Astrocyte of the spinal cord (primary cell): ENCODE results near the gene RAPGEF5.

ENCODE experiments used
- DNase-seq: peaks from one replicate; pipeline ENCODE4 v3.0.0; 2011; ENCODE audit warnings: low read depth, low spot score
- H3K4me3 ChIP-seq: 2 replicates; pipeline ENCODE4 v1.5.1; 2011; ENCODE audit warnings: low read depth, mild to moderate bottlenecking, low read length, moderate library complexity
- in situ Hi-C: cut with HindIII; loops from 2 replicates; pipeline ENCODE4 v1.10.0; 2017; ENCODE audit warnings: low sequenced_read_pairs
- TF ChIP-seq, protein P1 (sequence below): IDR thresholded peaks from 2 replicates; pipeline ENCODE4 v1.5.1; 2012; ENCODE audit warnings: low read depth, mild to moderate bottlenecking, low read length, inconsistent platforms

The RAPGEF5 gene

GRCh38 chr7:22248111-22248809, 108.7 kb downstream of the RAPGEF5 start:
- in situ Hi-C loops, result no loop called here

DNA sequence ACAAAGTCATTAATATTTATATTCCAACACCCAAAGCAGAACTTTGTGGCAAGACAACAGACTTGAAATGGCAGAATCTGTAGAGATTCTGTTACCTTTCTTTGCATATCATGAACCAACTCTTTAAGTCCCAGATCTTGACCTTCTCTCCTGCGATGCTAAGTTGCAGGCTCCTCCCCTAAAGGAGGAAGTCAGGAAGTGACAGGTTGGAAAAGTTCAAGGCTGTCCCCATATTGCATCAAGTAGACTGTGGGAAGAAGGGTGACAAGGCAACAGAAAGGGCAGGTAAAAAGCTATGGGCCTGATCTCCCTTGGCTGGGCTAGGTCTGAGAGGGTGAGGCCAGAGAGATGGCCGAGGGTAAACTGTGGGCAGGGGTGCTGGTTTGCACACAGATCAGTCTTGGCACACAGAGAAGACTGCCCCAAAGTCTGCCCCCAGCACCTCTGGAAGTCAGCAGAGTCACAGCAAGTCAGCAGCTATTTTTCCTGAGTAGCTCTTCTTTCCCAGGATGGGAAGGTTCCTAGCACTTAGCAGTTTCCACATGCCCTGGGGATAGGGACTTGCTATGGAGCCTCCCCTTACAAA, 115.1 kb downstream of the RAPGEF5 start:
- in situ Hi-C loops, result no loop called here
- no peak overlapping the region for H3K4me3 ChIP-seq
- TF ChIP-seq, protein P1, sequence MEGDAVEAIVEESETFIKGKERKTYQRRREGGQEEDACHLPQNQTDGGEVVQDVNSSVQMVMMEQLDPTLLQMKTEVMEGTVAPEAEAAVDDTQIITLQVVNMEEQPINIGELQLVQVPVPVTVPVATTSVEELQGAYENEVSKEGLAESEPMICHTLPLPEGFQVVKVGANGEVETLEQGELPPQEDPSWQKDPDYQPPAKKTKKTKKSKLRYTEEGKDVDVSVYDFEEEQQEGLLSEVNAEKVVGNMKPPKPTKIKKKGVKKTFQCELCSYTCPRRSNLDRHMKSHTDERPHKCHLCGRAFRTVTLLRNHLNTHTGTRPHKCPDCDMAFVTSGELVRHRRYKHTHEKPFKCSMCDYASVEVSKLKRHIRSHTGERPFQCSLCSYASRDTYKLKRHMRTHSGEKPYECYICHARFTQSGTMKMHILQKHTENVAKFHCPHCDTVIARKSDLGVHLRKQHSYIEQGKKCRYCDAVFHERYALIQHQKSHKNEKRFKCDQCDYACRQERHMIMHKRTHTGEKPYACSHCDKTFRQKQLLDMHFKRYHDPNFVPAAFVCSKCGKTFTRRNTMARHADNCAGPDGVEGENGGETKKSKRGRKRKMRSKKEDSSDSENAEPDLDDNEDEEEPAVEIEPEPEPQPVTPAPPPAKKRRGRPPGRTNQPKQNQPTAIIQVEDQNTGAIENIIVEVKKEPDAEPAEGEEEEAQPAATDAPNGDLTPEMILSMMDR, result no peak
- DNase-seq, result no peak

More at GRCh38 chr7:22248111-22248809, 108.7 kb downstream of the RAPGEF5 start:
- DNase-seq, result no peak
- no peak overlapping the region for H3K4me3 ChIP-seq
- TF ChIP-seq, protein P1, result no peak

GRCh38 chr7:22240904-22241571, 115.9 kb downstream of the RAPGEF5 start:
- no peak for DNase-seq
- in situ Hi-C loops, result no loop called here

DNA sequence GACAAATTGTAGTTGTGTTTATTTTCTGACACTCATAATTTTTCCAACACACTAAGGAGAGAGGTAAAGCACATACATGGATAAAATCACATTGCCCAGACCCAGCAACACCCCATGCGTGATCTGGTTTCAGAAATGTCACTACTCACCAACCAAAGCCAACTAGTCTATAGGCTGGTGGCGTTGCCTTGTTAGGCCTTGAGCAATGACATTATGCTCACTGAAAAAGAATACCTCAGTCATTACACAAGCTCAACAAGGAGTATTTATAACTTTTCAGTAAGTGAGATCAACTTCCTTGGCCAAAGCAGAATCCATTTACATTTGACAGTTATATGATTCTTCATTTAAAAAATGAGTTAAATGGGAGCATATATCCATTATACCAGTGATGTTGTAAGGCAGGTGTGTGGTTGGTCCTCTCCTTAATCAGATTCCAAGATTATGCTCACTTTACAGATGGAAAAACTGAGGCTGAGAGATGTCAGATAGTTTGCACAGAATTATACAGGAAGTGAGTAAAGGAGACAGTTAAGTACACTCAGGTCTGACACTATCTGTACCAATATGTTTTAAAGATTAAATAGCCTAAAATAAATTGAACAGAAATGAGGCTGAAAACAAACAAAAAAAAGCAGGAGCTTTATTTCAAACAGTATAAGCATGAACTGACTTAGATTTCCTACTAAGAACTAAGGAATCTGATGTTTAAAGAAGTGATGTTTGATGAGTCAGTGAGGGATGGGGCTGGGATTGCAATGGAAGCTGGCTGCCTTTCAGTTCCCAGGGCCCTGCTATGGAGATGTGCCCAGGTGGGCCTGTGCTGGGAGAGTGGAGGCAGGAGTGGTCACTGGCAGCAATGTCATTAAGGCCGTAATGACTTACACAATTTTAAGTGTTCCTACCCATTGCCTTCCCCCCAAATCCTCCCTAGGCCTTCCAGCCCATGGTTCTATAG, 118.3 kb downstream of the RAPGEF5 start:
- TF ChIP-seq, protein P1, result no peak
- DNase-seq, result peak; percentile 26
- in situ Hi-C loops, result no loop called here
- no peak overlapping the region for H3K4me3 ChIP-seq

More at GRCh38 chr7:22240904-22241571, 115.9 kb downstream of the RAPGEF5 start:
- no peak overlapping the region for H3K4me3 ChIP-seq
- TF ChIP-seq, protein P1, result no peak

DNA sequence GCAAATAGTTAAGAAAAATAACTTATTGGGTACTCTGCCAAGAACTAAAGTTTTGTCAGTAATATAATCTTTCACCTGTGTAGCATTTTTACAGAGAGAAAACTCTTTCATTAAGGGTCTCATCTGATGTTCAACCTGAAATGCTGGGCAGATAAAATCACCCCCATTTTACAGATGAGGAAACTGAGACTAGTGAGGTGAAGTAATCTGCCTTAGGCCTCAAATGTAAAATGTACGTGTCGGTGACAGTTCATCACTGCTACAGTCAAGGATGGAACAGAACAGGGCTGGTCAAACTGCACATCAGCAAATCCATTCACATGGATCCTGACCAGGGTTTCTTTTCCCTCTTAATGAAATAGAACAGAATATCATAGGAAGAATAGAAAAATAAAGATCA, 121.8 kb downstream of the RAPGEF5 start:
- TF ChIP-seq, protein P1, result no peak
- in situ Hi-C loops, result no loop called here
- no peak overlapping the region for H3K4me3 ChIP-seq
- DNase-seq, result no peak

DNA sequence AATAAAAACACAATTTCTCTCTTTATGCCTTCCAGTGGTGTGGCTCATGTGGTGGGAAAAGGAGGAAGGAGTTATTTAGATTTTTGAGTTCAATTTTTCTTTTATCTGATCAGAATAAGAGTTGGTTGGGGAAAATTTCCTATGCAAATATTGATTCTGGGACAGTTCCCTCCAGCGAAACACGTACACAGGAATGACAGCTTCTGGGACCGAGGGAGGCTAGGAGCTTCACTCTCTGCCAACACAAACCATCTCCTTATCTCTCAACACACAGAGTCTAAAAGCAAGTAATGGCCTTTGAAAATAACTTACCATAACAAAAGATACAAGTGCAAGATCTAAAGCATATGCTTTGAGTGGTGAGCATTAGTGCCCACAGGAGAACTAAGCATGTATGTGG, 122.7 kb downstream of the RAPGEF5 start:
- H3K4me3 ChIP-seq, result no peak overlapping the region
- no peak for DNase-seq
- in situ Hi-C loops, result no loop called here
- TF ChIP-seq, protein P1, result no peak
